Kidney glomerular epithelial cell (primary cell): Measurements from ENCODE around the gene LCN2.
"Not testable (repeated sequence)": the region's sequence is repeated elsewhere in the genome, so short reads cannot be mapped to it uniquely, and the experiment has no call there.

Experiments
- DNase-seq: peaks from one replicate; lab custom pipeline; 2025; lab: John Stamatoyannopoulos, UW

The LCN2 gene

DNA sequence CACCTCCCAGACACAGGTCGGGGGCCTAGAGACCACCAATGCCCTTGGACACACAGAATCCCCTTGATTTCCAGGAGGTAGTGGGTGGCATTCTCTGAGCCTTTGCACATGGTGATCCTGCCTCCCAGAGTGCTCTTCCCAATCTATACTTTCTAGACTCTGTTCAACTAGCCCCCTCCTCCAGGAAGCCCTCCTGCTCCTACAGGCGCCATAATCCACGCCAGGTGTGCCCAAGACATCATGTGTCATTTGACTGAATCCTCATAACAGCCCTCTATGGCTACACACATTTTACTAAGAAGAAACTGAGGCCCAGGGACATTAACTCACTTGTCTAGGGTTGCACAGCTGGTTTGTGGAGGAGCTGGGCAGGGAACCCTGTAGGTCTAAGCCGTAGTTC lies 18.0 kb downstream of the LCN2 start:
- DNase-seq: no peak

DNA sequence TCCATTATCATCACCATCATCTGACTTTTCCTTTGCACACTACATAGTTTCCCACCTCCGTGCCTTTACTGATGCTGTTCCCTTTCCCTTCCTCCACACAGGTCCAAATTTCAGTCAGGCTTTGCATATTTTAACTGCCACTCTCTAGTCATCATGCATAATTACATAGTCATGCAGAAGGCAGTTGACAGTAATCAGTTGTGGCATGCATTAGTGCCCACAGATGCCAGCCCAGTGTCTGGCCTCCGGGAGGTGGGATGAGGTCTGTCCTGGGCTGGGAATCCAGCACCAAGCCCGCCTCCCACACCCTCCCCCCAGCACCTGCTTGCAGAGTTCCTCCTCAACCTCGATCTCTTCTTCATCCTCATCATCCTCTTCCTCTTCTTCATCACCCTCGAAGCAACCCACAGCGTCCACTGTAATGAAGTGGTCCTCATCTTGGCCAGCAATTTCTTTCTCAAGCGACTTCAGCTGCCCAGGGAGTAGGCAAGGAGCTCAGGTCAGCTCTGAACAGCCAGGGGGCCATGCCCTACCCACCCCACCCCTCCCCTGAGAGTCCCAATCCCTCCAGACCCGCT lies 19.6 kb downstream of the LCN2 start:
- DNase-seq: no peak

DNA sequence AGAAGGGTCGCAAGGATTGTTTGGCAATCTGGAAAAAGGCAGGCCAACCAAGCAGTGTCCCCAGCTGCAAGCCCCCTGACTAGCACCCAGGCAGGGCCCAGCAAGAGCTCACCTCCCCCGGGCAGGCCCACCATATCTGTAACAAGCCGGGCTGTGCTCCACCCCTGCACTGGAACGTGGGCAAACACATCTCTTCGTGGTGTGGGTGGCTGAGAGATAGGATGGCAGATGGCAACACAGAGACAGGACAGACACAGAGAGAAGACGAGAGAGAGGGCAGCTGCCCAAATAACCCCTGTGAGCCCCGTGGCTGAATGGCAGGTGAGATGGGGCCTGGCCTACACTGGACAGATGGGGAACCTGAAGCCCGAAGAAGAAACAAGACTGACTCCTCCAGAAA lies 20.2 kb downstream of the LCN2 start:
- DNase-seq: no peak

DNA sequence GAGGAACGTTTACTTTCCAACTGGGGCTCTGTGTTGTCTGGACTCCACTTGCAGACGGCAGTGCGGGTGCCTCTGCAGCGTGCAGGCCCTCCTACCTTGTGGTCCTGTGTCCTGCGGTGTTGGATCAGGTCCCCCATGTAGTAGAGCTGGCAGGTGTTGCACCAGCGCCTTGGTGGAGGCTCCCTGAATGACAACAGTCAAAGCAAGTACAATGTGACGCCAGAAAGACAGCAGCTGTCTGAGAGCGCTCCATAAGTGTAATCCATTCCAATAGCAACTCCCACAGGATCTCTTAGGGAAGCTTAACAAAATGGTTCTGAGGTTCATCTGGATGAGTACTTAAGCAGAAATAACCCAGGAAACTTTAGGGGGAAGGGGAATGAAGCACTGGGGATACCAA lies 20.7 kb downstream of the LCN2 start:
- no peak for DNase-seq

DNA sequence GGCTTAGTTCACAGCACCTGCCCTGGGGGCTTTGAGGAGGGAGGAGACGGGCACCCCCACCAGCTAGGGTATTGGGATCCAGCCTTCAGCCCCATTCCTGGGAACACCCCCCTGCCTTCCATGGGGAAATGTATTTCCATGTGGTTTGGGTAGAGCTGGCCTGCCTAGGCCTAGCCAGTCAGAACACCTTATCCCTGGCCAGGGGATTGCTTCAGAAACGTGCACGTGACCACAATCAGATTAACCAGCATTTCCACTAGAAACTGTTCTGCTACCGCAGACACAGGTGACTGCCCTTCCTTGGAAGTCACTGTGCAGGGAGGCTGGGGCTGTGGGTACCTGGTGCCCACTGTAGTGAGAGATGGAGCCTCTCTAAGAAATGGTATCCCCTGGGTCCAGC lies 24.8 kb downstream of the LCN2 start:
- no peak for DNase-seq

DNA sequence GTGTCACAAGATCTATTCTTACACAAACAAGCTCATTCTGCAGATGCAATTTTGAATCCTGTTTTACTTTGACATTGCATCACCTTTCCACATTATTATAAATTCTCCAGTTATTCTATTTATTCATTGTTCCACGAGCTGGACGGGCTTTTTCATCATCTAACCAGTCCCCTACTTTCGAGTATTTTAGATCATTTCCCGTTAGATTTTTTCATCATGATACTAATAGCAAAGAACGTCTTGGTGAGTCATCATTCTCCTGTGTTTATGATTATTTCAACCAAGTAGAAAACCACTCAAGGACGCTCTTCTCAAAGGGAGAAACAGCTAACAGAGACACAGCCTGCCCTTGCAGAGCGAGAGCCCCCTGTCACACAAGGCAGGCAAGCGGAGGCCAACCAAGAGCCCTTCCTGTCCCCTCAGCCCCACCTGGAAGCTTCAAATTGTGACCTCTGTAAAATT lies 25.9 kb downstream of the LCN2 start:
- DNase-seq: no peak

DNA sequence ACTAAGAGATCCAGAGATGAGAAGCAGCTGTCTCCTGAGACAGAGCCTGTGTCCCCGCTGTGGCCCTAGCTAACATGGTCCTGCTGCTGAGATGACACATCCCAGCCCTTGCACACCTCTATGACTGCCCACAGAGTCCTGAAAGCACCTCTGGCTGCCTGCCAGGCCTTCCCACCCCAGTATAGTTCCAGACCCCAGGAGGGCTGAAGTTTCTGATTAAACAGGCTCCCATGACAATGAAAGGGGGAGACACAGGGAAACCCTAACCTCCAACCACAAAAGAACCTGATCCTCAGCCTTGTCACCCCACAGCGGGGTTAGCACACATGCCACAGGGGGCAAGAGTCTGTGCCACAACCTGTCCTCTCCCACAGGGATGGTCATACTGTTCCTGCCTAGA lies 26.5 kb downstream of the LCN2 start:
- DNase-seq: no peak

DNA sequence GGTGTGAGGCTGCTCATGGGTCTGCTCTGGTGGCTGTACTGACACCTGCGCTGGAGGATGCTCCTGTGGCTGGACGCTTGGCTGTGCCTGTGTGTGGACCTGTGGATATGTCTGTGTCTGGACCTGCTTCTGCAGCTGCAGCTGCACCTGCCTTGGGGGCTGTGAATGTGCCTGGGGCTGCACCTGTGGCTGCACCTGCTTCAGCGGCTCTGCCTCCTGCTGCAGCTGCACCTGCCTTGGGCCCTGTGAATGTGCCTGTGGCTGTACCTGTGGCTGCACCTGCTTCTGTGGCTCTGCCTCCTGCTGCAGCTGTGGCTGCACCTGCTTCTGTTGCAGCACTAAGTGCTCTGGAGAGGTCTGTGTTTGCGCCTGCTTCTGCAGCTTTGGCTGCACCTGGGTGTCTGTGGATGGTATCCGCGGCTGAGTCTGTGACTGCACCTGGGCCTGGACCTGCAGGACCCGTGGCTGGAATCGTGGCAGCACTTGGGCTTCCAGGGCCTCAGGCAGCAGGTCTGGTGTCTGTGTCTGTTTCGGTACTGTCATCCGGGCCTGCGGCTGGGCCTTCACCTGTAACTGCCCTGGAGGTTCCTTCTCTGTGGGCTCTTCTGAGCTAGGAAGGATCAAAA lies 29.7 kb downstream of the LCN2 start:
- no peak for DNase-seq

DNA sequence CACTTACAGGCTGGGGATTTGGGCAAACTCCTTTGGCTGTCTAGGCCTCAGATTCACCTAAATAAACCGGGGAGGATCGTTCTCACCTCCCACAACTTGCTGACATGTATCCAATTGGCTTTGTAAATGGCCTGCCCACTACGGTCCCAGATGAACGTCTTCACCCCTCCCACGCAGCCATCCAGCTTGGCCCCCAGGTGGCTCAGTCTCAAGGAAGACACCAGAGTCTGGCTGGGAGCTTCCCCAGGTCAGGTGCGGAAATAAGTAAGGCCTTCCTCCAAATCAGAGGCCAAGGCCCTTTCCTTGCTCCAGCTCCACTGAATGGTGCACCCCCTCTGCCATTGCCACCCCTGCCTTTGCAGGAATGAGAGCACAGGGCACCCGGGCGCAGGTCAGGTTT lies 30.7 kb downstream of the LCN2 start:
- no peak for DNase-seq

DNA sequence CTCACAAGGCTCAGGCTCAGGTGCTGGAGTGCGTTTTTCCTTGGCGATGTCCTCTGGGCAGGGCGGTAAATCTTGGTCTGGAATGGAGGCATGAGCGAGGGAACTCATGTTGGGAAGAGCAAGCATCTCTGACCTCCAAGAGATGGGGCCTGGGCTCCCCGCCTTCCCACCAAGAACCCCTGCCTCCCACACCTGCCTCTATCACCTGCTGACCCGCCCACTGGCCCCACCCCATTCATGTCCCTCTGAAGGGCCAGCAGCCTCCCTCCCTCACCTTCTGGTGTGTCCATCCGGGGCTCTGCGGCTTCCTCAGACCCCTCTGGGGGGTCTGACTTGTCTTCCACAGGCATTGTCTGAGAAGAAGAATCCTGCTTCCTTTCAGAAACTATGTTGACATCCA lies 31.2 kb downstream of the LCN2 start:
- no peak for DNase-seq

DNA sequence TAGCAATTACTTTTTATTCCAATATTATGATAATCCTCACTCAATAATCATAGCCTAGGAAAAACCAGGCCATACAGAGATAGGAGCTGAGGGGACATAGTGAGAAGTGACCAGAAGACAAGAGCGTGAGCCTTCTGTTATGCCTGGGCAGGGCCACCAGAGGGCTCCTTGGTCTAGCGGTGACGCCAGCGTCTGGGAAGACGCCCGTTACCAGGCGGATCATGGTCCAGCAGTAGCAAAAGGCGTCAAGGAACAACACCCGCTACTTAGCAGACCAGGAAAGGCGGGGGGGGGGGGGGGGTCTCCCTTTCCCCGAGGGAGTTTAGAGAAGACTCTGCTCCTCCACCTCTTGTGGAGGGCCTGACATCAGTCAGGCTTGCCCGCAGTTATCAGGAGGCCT lies 32.2 kb downstream of the LCN2 start:
- not testable (repeated sequence) for DNase-seq

DNA sequence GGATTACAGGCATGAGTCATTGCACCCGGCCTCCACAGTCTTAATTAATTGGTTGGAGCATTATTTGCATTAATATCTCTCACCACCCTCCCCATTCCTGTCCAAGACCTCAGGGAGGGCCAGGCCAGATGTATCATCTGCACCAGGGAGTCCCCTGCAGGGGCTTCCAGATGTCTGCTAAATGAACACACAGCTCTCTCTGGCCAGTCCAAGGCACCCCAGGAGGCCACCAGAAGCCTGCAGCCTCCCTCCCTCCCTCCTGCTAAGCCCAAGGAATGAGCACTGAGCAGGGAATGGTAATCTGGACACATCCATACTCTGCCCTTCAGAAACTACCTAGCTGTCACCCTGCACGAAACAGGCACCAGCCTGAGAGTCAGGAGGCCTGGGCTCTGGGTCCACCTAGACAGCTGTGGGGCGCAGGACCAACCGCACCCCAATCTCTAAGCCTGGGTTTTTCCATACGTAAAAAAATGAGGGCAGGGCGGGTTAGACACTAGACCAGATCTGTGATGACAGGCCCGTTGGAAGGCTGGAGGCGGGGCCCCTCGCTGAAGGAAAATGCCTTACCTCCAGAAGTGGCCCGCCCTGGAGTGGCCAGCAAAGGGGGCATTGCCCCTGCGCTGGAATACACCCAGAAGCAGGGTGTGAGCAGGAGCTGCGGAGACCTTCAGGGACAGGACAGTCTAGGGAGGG lies 33.8 kb downstream of the LCN2 start:
- DNase-seq: no peak

DNA sequence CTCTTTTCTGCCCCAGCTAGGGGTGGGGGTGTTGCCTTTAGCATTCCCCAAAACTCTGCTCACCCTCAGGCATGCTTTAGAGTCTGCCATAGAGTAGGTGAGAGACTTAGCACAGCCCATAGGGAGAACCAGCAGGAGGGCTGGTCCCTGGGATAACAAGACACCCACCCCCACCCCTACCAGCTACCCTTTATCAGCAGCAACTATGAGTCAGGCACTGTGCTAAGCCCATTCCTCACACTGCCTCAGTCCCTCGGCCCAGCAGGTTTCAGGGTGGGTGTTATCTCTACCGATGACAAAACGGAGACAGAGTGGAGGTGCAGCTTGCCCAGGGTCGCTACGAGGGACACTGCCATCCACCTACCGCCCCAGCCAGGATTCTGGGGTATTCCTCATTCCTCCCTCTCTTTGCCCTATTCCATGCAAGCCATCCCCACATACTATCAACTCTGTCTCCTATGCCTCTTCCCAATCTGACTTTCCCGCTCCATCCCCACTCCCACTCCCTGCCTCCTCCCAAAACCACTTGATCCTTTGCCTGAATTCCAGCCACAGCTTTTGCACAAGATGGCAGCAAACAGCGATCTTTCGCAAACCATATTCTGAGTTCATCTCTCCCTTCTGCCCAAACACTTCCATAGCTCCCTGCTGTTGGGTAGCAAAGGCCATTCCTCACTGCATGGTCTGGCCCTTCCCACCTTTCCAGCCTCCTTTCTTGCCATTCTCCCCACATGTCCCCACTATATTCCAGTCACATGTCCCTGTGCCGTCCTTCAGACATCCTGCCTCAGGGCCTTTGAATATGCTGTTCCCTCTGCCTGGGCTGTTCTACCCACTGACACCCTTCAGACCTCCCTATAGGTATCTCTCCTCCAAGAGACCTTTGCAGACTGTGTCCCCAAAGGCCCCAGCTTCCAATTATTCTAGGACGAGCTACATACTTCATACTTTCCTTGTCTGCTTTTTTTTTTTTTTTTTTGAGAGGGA lies 37.0 kb downstream of the LCN2 start:
- no peak for DNase-seq

DNA sequence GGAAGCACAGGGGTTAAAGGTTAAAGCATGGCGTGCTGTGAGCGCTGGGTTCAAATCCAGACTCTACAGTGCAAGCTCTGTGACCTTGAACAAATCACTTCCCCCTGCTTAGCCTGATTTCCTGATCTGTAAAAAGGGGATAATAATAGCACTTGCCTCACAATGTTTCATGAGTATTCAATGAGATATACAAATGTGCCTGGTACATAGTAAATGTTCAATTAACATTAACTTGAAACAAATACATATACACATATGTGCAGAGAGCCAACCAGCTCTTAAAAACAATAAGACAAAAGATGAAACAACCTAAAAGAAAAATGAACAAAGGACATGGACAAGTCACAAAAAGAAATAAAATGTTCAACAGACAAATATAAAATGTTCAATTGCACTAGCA lies 38.1 kb downstream of the LCN2 start:
- DNase-seq: no peak

DNA sequence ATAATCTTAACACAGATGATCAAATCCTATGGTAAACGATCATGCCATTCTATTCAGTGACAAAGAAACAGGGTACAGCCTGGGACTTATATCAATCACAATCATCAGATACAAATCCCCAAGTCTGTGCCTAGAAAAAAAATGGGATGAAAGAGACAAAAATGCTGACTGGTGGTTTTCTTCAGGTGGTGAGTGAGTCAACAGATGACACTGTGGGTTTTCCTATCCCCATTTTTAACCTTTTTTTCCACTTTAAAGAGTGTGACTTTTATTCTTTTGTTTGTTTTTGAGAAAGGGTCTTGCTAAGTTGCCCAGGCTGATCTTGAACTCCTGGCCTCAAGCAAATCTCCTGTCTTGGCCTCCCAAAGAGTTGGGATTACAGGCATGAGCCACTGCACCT lies 39.0 kb downstream of the LCN2 start:
- DNase-seq: peak; percentile 13

DNA sequence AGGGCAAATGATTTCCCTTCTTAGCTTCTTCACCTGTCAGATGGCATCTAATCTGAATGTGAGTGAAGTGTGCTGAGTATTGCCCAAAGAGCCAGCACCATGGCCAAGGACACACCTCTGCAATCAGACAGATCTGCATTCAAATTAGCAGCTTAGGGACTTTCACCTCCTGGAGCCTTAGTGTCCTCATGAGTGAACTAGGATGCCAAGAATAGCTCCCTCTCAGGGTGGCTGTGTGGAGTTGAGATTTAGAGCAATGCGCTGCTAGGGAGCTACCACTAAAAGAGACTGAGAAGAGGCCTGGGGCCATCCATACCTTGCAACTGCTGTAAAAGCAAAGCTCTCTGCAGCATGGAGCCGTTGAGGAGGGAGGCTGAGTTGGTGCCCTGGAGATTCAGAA lies 40.8 kb downstream of the LCN2 start:
- no peak for DNase-seq

DNA sequence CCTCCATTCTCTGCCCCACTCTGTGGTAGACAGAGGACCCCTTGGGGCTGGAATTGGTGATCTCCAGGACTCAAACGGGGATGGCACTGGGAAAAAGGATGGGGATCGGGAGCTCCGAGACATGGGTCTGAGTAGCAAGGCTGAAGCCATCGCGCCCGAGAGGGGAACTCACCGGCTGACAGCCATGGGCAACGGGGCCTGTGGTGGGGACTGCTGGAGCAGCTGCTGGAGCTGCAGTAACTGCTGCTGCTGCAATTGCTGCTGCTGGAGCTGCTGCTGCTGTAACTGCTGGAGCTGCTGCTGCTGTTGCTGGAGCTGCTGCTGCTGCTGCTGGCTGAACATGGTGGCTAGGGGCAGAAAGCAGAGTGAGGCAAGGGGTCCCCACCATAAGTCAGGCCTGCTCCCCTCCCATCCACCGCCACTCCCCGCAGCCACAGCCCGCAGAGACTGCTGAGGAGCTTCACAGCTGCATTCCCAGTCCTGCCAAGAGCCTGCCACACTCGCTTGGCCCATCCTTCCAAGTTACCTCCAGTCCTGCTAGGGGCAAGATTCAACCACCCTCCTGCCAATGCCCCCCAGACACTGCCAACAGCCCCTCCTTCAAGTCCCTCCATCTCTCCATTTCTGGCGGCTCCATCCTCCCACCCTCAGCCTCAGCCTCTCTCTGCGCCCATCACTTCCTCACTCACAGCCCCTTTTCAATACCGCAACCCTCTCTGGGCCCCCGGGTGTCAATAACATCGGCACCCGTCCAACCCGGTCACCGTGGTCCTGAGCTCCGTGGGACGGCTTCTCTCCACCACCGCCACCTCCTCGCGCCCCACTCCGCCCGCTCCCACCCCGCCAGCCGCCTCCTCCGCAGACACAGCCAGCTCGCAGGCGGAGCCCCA lies 41.5 kb downstream of the LCN2 start:
- no peak for DNase-seq

DNA sequence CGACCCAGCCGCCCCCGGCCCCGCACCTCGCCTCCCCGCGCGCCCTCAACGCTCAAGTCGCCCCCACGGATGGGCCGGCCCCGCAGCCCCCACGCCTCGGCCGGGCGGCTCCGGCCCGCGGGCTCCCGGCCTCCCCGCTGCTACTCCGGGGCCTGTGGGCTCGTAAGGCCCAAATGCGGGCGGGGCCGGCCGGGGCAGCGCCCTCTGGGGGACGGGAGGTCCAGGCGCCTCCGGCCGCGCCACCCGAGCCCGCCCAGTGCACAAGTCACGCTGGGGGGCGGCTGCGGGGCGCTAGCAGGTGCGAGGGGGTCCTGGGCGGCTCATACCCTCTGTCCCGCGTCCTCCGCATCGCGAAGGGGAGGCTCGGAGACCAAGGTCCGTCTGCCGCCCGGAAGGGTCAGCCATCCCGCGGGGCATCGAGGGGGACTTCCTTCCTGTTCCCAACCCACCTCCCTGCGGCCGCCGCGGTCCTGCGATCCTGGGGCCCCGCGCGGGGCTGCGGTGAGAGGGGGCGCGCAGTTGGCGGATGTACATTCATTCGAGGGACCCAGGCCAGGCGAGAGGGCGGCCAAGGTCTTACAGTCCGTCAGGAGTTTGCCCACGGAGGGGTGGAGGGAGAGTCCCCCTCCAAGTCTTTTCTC lies 42.3 kb downstream of the LCN2 start, which contains the start of gene CIZ1:
Gene CIZ1 (minus strand): TSS at position 167 of the 641 bp plus-strand sequence. CDS start 715 bp downstream, outside the sequence.
- peak; percentile 64 for DNase-seq

DNA sequence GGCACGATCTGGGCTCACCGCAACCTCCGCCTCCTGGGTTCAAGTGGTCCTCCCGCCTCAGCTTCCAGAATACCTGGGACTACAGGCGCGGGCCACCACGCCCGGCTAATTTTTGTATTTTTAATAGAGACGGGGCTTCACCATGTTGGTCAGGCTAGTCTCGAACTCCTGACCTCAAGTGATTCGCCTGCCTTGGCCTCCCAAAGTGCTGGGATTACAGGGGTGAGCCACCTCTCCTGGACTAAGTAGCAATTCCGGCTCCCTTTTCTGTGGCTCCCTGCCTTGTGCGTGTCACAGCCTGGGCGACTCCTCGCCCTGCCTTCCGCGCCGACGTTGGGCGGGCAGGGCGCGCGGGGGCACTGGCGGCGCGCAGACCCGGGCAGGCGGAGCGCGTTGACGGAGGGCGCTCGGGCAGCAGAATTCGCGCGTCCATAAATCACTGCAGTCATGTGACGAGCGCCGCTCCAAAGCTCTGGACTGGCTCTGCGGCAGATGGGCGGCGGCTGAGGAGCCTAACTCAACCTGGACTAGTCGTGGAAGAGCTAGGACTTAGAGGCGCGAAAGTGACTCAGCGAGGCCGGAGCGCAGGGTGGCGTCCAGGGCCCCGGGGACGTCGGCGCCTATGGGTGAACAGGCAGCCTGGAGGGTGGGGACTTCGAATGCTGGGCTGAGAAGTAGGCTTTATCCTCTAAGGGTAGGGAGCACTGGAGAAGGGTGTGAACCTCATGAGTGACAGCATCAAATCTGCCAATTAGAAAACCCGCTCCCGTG lies 43.5 kb downstream of the LCN2 start:
- DNase-seq: peak; percentile 68
